ENCODE data around the gene PRKCE. TPM values are rescaled to one million over a fixed set of nuclear protein-coding genes. Genes with fewer than 3 reads are reported as not detected.

The PRKCE gene
- total and polyA plus RNA-seq, 2 of the 8 experiments (the other 6 are each of a cell fraction or from before 2014, with no cell fraction given), result 0.54 to 2.1 TPM

DNA sequence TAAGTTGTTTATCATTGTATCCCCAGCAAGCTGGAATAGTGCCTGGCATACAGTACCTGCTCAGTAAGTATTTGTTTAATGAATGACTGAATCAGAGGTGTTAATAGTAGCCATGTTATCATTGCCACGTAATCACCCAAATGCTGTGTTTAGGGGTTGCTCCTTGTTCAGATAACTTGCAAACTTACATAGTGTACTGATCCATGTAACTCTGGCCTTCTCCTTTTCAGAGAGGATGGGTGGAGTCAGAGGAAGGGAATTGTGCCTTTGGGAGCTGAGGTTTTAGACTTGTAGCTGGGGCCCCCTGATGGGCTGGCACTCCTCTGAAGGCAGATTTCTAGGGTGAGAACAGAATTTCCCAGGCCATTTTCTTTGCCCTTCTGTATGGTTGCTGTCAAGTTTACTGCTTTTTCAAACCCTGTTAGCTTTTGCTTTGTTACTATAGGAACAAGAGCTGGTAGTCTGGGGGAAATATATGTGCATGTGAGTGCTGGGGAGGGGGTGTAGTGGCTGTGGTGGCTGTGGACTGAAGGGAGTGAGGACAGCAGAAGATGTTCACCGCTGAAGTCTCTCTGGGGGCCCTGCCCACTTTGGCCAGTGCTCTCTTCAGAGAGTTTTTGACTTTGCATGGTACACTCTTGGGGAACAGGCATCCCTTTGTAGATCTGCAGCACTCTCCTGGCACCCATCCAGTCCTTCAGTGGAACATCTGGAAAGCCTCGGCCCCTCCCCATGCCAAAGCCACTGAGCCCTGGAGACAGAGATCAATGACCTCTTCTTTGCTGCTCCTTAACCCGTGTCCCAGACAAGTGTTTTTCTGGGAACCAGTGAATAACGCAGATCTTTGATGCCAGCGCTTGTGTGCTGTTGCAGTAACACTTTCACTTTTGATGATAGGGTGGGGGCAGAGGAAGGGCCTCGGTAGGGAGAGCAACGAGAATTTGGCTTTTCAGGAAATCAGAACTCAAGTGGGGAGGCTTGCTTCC, 209.0 kb downstream of the PRKCE start:
- peaks cover 0 to 5% (median under 1%) of the 10 kb centered on the region in 4 experiments; a peak in 2 of 7 replicates for H3K4me1 ChIP-seq (replicated peaks in 1 of 4; ENCODE audit: control insufficient read depth in 3 of 4, insufficient read depth in 4 of 4, low read length in 3 of 4)
- DNase-seq (ENCODE audit: low read depth in 1 of 2, low spot score in 2 of 2), result no peak
- H3K23ac ChIP-seq (ENCODE audit: insufficient read length), result no peak overlapping the region
- no peaks in the 10 kb centered on the region for H3K36me3 ChIP-seq (ENCODE audit: control insufficient read depth in 2 of 4, insufficient read depth in 4 of 4, low read length in 3 of 4)
- ChIA-PET CTCF (ENCODE audit: partially characterized antibody) (interaction anchor here (1.0 kb wide), 2 partner anchors 24 to 132 kb away, joined by 3 read pairs; no protein-coding TSS in a partner anchor), POLR2A (ENCODE audit: partially characterized antibody) (no interaction called here)
- no peak overlapping the region for H2AFZ ChIP-seq (ENCODE audit: low read length)
- H3K14ac ChIP-seq (ENCODE audit: insufficient read length), result no peak overlapping the region
- H3K4ac ChIP-seq (replicated peaks; ENCODE audit: insufficient read length, low read depth, low read length), result no peak overlapping the region
- no peak overlapping the region for H2BK5ac ChIP-seq (ENCODE audit: low read depth, low read length)
- H3K4me2 ChIP-seq (ENCODE audit: insufficient read depth in 1 of 2, low read depth in 2 of 2, low read length in 2 of 2), result no peak overlapping the region
- H4K91ac ChIP-seq (replicated peaks; ENCODE audit: insufficient read length, low read length), result no peak overlapping the region
- no peaks in the 10 kb centered on the region for H3K79me2 ChIP-seq (ENCODE audit: control insufficient read depth in 1 of 2, insufficient read depth in 2 of 2, low read length in 2 of 2)
- H2BK20ac ChIP-seq (ENCODE audit: low read length), result no peak overlapping the region
- no peaks in the 10 kb centered on the region for H3K79me1 ChIP-seq (ENCODE audit: low read depth, low read length)
- H3K56ac ChIP-seq (replicated peaks; ENCODE audit: insufficient read length, low read depth, low read length), result no peak overlapping the region
- H3K23me2 ChIP-seq (ENCODE audit: low read depth, low read length), result no peaks in the 10 kb centered on the region
- no peak overlapping the region for H3K27ac ChIP-seq (ENCODE audit: low read depth, low read length)
- no peak overlapping the region for H2BK120ac ChIP-seq (replicated peaks; ENCODE audit: low read depth, low read length)
- 94% methylated on average over 8 of the region's 8 CpGs; no CpG with 5 or more reads in 1 of the 2 experiments for WGBS, 2 experiments (ENCODE audit: extremely low coverage in 1 of 2, insufficient coverage in 1 of 2, insufficient read length in 1 of 2, insufficient replicate concordance in 2 of 2, low coverage in 1 of 2, low lambda C conversion rate in 2 of 2, missing lambda C conversion rate in 1 of 2)
- H2AK5ac ChIP-seq (ENCODE audit: low read depth, low read length), result no peak overlapping the region
- H3K4me3 ChIP-seq (ENCODE audit: extremely low read depth in 1 of 4, insufficient read depth in 2 of 4, low read depth in 3 of 4, low read length in 4 of 4), result no peak overlapping the region
- FAIRE-seq, result no peak
- no peaks in the 10 kb centered on the region for H4K20me1 ChIP-seq (replicated peaks in 1 of 2; ENCODE audit: control insufficient read depth in 1 of 2, insufficient read depth in 2 of 2, low read length in 2 of 2)
- H2BK12ac ChIP-seq (ENCODE audit: low read depth, low read length), result no peak overlapping the region
- no peak overlapping the region for H3K18ac ChIP-seq (ENCODE audit: extremely low read depth, low read length)
- no peaks in the 10 kb centered on the region for H3K9me3 ChIP-seq (ENCODE audit: insufficient read depth in 2 of 2, low read depth in 1 of 2, low read length in 1 of 2)
- no peaks in the 10 kb centered on the region for H3K27me3 ChIP-seq (replicated peaks in 1 of 4; ENCODE audit: control insufficient read depth in 3 of 4, extremely low read depth in 1 of 4, insufficient read depth in 3 of 4, low read length in 3 of 4)
- no peak overlapping the region for H4K5ac ChIP-seq (ENCODE audit: insufficient read length, low read depth, low read length)
- H3K9ac ChIP-seq (replicated peaks in 1 of 4; ENCODE audit: extremely low read depth in 1 of 4, low read depth in 3 of 4, low read length in 3 of 4), result no peak overlapping the region
- no peak overlapping the region; the same call in 1 of the 2 replicates for H4K8ac ChIP-seq (ENCODE audit: extremely low read depth, insufficient read depth, low read length)
- H2BK15ac ChIP-seq (ENCODE audit: low read length), result no peak overlapping the region
- no peak for TF ChIP-seq CBX5 (IDR thresholded peaks at IDR 0.05; ENCODE audit: low read depth, low read length)
- no peak for TF ChIP-seq JUND (IDR thresholded peaks at IDR 0.05; ENCODE audit: low read length)
- no peak for TF ChIP-seq PHF8 (conservative IDR thresholded peaks at IDR 0.05; ENCODE audit: low read depth, low read length)
- TF ChIP-seq, protein P1, sequence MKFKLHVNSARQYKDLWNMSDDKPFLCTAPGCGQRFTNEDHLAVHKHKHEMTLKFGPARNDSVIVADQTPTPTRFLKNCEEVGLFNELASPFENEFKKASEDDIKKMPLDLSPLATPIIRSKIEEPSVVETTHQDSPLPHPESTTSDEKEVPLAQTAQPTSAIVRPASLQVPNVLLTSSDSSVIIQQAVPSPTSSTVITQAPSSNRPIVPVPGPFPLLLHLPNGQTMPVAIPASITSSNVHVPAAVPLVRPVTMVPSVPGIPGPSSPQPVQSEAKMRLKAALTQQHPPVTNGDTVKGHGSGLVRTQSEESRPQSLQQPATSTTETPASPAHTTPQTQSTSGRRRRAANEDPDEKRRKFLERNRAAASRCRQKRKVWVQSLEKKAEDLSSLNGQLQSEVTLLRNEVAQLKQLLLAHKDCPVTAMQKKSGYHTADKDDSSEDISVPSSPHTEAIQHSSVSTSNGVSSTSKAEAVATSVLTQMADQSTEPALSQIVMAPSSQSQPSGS (IDR thresholded peaks at IDR 0.05; ENCODE audit: low read length), result no peak
- no peak for TF ChIP-seq EP300 (IDR thresholded peaks at IDR 0.05; ENCODE audit: borderline replicate concordance in 1 of 2, low read depth in 2 of 2, low read length in 2 of 2)
- no peak for TF ChIP-seq HDAC6 (IDR thresholded peaks at IDR 0.05; ENCODE audit: low read depth, low read length)
- TF ChIP-seq SIN3A (conservative IDR thresholded peaks at IDR 0.05 in 1 of 2, IDR thresholded peaks at IDR 0.05 in 1 of 2; ENCODE audit: low read depth in 1 of 2, low read length in 2 of 2), result no peak
- no peak for TF ChIP-seq BACH1 (IDR thresholded peaks at IDR 0.05; ENCODE audit: low read length)
- no peak for TF ChIP-seq KDM1A (IDR thresholded peaks at IDR 0.05; ENCODE audit: borderline replicate concordance, low read length)
- TF ChIP-seq ASH2L (IDR thresholded peaks at IDR 0.05; ENCODE audit: low read length), result no peak
